Transverse colon (tissue), 4 donors: Measurements from ENCODE around the gene PAWR.

Source experiments
- CTCF ChIP-seq, 5 experiments: fragments of 200-600 bp in 3 of 5; fragments of 450-650 bp in 2 of 5; sonication (generic) in 3 of 5; IDR thresholded peaks; 1 replicate in 2 of 5; 2 replicates in 3 of 5; pipeline ENCODE4 v1.5.1; 2016 to 2017; ENCODE audit warnings: antibody characterized with exemption in 5 of 5, inconsistent platforms in 3 of 5, mild to moderate bottlenecking in 2 of 5, moderate library complexity in 1 of 5
- EP300 ChIP-seq: sonication (generic); formaldehyde crosslinking; IDR thresholded peaks from one replicate; pipeline ENCODE4 v1.6.1; 2017; ENCODE audit warnings: antibody characterized with exemption, low read depth
- POLR2A ChIP-seq: fragments of 450-650 bp; IDR thresholded peaks from one replicate; pipeline ENCODE4 v1.6.1; 2016; ENCODE audit warnings: antibody characterized with exemption, mild to moderate bottlenecking, moderate library complexity
- POLR2AphosphoS5 ChIP-seq, 3 donors: sonication (generic); formaldehyde crosslinking; IDR thresholded peaks; one replicate each; pipeline ENCODE4 v1.6.1; 2016; ENCODE audit warnings: antibody characterized with exemption in 3 of 3

- no peak for TF ChIP-seq POLR2A
- TF ChIP-seq CTCF (IDR thresholded peaks at IDR 0.05), result no peak
- no peak for TF ChIP-seq POLR2AphosphoS5 (IDR thresholded peaks at IDR 0.05)
- TF ChIP-seq EP300, result no peak
Measured at GRCh38 chr12:79566452-79567174, 124.2 kb downstream of the PAWR start.
